ENCODE data around the gene FHOD3. TPM values are rescaled to one million over a fixed set of nuclear protein-coding genes. Genes with fewer than 3 reads are reported as not detected.

The FHOD3 gene
- polyA plus RNA-seq, 2 of the 4 experiments (the other 2 are of a cell fraction) = 2.5 to 3.6 TPM

DNA sequence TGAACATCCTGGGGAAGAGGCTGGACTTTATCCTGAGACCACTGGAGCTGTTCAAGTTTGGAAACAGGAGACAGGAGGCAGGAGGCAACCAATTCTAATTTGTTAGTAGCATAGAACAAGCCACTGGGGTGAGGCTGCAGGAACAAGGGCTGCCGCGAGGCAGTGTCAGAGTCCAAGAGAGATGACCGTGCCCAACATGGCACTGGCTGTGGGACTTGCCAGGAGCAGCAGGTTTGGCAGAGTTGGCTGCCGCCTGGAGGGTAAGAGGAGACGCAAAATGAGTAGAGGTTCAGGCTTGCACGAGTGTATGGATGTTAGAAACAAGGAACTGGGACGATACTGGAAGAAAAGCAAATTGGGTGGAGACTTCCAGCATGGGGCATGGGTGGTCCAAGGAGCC lies 362.8 kb downstream of the FHOD3 start (continued):
- TF ChIP-seq, protein P1, sequence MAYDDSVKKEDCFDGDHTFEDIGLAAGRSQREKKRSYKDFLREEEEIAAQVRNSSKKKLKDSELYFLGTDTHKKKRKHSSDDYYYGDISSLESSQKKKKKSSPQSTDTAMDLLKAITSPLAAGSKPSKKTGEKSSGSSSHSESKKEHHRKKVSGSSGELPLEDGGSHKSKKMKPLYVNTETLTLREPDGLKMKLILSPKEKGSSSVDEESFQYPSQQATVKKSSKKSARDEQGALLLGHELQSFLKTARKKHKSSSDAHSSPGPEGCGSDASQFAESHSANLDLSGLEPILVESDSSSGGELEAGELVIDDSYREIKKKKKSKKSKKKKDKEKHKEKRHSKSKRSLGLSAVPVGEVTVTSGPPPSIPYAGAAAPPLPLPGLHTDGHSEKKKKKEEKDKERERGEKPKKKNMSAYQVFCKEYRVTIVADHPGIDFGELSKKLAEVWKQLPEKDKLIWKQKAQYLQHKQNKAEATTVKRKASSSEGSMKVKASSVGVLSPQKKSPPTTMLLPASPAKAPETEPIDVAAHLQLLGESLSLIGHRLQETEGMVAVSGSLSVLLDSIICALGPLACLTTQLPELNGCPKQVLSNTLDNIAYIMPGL (CRISPR knock-in tag; IDR thresholded peaks at IDR 0.05; ENCODE audit: borderline replicate concordance) = no peak
- TF ChIP-seq NPAS2 (CRISPR knock-in tag; IDR thresholded peaks at IDR 0.05; ENCODE audit: borderline replicate concordance) (no peak), RNF2 (IDR thresholded peaks at IDR 0.05; ENCODE audit: borderline replicate concordance, low read depth) (no peak), HDAC2 (IDR thresholded peaks at IDR 0.05) (no peak), RAD21 (conservative IDR thresholded peaks at IDR 0.05 in 1 of 2, IDR thresholded peaks at IDR 0.05 in 1 of 2) (no peak), POLR2AphosphoS2 (conservative IDR thresholded peaks at IDR 0.05; ENCODE audit: low read length) (no peak)

DNA sequence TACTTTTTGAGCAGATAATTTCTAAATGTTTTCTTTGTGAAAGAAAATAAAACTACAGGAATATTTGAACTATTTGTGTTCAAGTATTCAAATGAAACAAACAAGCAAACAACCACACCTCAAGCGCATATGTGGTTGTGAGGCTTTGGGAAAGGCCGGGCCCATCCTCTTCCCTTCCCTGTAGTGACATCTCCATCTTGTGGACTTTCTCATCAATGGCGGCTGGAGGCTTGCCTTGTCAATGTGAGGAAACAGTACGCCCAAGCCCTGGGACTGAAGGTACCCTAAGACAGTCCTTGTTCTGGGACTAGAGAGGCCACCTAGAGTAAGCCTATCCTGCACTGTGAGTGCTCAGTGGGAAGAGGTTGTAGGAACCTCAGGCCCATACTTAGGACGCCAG lies 364.5 kb downstream of the FHOD3 start:
- Histone ChIP-seq H3K9me3 (no peaks in the 10 kb centered on the region), H3K4me3 (no peak overlapping the region), H3K4me1 (no peaks in the 10 kb centered on the region), H3K27ac (no peak overlapping the region), H3K4me2 (no peak overlapping the region)
- ChIA-PET CTCF (no interaction called here), POLR2A (no interaction called here)
- ATAC-seq (peak in 1 of 2 experiments; percentile 38; a peak in 1 of 6 replicates), DNase-seq (ENCODE audit: low read depth in 1 of 2, low spot score in 1 of 2) (peak in 1 of 2 experiments; percentile 18), FAIRE-seq (no peak)
- 73% methylated on average over 5 of the region's 5 CpGs for WGBS (ENCODE audit: missing lambda C conversion rate)
- TF ChIP-seq, protein P2, sequence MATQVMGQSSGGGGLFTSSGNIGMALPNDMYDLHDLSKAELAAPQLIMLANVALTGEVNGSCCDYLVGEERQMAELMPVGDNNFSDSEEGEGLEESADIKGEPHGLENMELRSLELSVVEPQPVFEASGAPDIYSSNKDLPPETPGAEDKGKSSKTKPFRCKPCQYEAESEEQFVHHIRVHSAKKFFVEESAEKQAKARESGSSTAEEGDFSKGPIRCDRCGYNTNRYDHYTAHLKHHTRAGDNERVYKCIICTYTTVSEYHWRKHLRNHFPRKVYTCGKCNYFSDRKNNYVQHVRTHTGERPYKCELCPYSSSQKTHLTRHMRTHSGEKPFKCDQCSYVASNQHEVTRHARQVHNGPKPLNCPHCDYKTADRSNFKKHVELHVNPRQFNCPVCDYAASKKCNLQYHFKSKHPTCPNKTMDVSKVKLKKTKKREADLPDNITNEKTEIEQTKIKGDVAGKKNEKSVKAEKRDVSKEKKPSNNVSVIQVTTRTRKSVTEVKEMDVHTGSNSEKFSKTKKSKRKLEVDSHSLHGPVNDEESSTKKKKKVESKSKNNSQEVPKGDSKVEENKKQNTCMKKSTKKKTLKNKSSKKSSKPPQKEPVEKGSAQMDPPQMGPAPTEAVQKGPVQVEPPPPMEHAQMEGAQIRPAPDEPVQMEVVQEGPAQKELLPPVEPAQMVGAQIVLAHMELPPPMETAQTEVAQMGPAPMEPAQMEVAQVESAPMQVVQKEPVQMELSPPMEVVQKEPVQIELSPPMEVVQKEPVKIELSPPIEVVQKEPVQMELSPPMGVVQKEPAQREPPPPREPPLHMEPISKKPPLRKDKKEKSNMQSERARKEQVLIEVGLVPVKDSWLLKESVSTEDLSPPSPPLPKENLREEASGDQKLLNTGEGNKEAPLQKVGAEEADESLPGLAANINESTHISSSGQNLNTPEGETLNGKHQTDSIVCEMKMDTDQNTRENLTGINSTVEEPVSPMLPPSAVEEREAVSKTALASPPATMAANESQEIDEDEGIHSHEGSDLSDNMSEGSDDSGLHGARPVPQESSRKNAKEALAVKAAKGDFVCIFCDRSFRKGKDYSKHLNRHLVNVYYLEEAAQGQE (IDR thresholded peaks at IDR 0.05) = no peak
- TF ChIP-seq RAD21 (conservative IDR thresholded peaks at IDR 0.05 in 1 of 2, IDR thresholded peaks at IDR 0.05 in 1 of 2) = peak in 1 of 2 experiments; percentile 28; a peak in 1 of 5 replicates

DNA sequence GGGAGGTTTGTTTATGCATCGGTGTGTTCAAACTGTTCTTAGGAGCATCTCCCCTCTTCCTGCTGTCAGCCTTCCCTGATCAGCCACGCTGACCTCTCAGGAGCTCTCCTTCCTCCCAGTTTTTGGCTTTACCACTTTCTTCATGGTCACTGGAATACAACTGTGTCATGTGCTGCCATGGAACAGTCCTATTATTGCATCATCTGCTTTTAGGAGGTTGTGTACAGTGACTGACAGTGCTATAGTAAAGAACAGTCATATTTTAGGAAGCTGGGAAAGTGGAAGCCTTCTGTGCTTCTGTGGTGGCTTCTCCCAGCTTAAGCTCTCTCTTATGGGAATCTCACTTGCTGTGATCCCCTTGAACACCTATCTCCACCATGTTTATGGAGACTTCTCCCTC lies 365.8 kb downstream of the FHOD3 start:
- DNase-seq (ENCODE audit: low read depth in 1 of 2, low spot score in 1 of 2) (no peak), ATAC-seq (no peak), FAIRE-seq (no peak)
- 32% methylated on average over 2 of the region's 2 CpGs for WGBS (ENCODE audit: missing lambda C conversion rate)
- H3K27ac ChIP-seq = no peak overlapping the region
- no peak overlapping the region for H3K4me3 ChIP-seq
- ChIA-PET POLR2A (no interaction called here), CTCF (interaction anchor here (1.0 kb wide), 1 partner anchor 25 kb away, joined by 3 read pairs; no protein-coding TSS in a partner anchor)
- TF ChIP-seq, protein P3, sequence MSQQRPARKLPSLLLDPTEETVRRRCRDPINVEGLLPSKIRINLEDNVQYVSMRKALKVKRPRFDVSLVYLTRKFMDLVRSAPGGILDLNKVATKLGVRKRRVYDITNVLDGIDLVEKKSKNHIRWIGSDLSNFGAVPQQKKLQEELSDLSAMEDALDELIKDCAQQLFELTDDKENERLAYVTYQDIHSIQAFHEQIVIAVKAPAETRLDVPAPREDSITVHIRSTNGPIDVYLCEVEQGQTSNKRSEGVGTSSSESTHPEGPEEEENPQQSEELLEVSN (IDR thresholded peaks at IDR 0.05; ENCODE audit: borderline replicate concordance, low read depth) = no peak
- TF ChIP-seq, protein P1 (CRISPR knock-in tag; IDR thresholded peaks at IDR 0.05; ENCODE audit: borderline replicate concordance) = no peak
- TF ChIP-seq, protein P4, sequence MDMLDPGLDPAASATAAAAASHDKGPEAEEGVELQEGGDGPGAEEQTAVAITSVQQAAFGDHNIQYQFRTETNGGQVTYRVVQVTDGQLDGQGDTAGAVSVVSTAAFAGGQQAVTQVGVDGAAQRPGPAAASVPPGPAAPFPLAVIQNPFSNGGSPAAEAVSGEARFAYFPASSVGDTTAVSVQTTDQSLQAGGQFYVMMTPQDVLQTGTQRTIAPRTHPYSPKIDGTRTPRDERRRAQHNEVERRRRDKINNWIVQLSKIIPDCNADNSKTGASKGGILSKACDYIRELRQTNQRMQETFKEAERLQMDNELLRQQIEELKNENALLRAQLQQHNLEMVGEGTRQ (IDR thresholded peaks at IDR 0.05) = no peak
- TF ChIP-seq EP300 (IDR thresholded peaks at IDR 0.05) = no peak
- TF ChIP-seq SMC3 (IDR thresholded peaks at IDR 0.05) = no peak
- TF ChIP-seq EHF (CRISPR knock-in tag; IDR thresholded peaks at IDR 0.05) = no peak
- TF ChIP-seq RARB (CRISPR knock-in tag; IDR thresholded peaks at IDR 0.05) = no peak
- TF ChIP-seq, protein P2 (IDR thresholded peaks at IDR 0.05) = no peak
- H3K9me3 ChIP-seq = no peaks in the 10 kb centered on the region
- H3K4me2 ChIP-seq = no peak overlapping the region
- H3K4me1 ChIP-seq = no peaks in the 10 kb centered on the region
